Measurements from ENCODE around the gene DRC1. TPM values are rescaled to one million over a fixed set of nuclear protein-coding genes. Genes with fewer than 3 reads are reported as not detected.

DRC1 gene
- polyA plus RNA-seq, 1 donor from 2014 or later: 0.16 TPM

GRCh38 chr2:26421961-26422360 is 20.2 kb downstream of the DRC1 start:
- no peaks in the 10 kb centered on the region for H3K79me2 ChIP-seq (replicated peaks; ENCODE audit: insufficient read depth, low read length)
- no peaks in the 10 kb centered on the region for H3K9me2 ChIP-seq (ENCODE audit: insufficient read depth, low read length)
- no peaks in the 10 kb centered on the region for H3F3A ChIP-seq (ENCODE audit: insufficient read depth, low read length, poor library complexity, severe bottlenecking)
- no peaks in the 10 kb centered on the region for H3K9me3 ChIP-seq (ENCODE audit: low read length)
- H3K9ac ChIP-seq (ENCODE audit: low read length): no peak overlapping the region
- H3K4me3 ChIP-seq (ENCODE audit: low read length): no peak overlapping the region
- no peak overlapping the region for H2AFZ ChIP-seq (ENCODE audit: low read depth, low read length)
- H3K27ac ChIP-seq (ENCODE audit: low read length): no peak overlapping the region
- no peaks in the 10 kb centered on the region for H3K36me3 ChIP-seq (ENCODE audit: insufficient read depth, low read length)
- H4K20me1 ChIP-seq (ENCODE audit: insufficient read depth): no peaks in the 10 kb centered on the region
- H3K27me3 ChIP-seq (ENCODE audit: insufficient read depth, low read depth, low read length): no peaks in the 10 kb centered on the region
- H3K4me2 ChIP-seq (ENCODE audit: low read length): no peak overlapping the region
- TF ChIP-seq EP300 (conservative IDR thresholded peaks at IDR 0.05; ENCODE audit: poor library complexity, severe bottlenecking) (no peak), MXI1 (conservative IDR thresholded peaks at IDR 0.05; ENCODE audit: poor library complexity, severe bottlenecking) (no peak), EZH2 (IDR thresholded peaks at IDR 0.05; ENCODE audit: borderline replicate concordance, insufficient read depth, low read length, poor library complexity, severe bottlenecking) (no peak), TAF1 (IDR thresholded peaks at IDR 0.05; ENCODE audit: low read depth) (no peak), RAD21 (conservative IDR thresholded peaks at IDR 0.05) (no peak), POLR2AphosphoS5 (IDR thresholded peaks at IDR 0.05) (no peak), SMC3 (conservative IDR thresholded peaks at IDR 0.05; ENCODE audit: poor library complexity) (no peak)
- TF ChIP-seq, protein P1, sequence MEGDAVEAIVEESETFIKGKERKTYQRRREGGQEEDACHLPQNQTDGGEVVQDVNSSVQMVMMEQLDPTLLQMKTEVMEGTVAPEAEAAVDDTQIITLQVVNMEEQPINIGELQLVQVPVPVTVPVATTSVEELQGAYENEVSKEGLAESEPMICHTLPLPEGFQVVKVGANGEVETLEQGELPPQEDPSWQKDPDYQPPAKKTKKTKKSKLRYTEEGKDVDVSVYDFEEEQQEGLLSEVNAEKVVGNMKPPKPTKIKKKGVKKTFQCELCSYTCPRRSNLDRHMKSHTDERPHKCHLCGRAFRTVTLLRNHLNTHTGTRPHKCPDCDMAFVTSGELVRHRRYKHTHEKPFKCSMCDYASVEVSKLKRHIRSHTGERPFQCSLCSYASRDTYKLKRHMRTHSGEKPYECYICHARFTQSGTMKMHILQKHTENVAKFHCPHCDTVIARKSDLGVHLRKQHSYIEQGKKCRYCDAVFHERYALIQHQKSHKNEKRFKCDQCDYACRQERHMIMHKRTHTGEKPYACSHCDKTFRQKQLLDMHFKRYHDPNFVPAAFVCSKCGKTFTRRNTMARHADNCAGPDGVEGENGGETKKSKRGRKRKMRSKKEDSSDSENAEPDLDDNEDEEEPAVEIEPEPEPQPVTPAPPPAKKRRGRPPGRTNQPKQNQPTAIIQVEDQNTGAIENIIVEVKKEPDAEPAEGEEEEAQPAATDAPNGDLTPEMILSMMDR (IDR thresholded peaks at IDR 0.05; ENCODE audit: poor library complexity, severe bottlenecking): no peak
- TF ChIP-seq, protein P2, sequence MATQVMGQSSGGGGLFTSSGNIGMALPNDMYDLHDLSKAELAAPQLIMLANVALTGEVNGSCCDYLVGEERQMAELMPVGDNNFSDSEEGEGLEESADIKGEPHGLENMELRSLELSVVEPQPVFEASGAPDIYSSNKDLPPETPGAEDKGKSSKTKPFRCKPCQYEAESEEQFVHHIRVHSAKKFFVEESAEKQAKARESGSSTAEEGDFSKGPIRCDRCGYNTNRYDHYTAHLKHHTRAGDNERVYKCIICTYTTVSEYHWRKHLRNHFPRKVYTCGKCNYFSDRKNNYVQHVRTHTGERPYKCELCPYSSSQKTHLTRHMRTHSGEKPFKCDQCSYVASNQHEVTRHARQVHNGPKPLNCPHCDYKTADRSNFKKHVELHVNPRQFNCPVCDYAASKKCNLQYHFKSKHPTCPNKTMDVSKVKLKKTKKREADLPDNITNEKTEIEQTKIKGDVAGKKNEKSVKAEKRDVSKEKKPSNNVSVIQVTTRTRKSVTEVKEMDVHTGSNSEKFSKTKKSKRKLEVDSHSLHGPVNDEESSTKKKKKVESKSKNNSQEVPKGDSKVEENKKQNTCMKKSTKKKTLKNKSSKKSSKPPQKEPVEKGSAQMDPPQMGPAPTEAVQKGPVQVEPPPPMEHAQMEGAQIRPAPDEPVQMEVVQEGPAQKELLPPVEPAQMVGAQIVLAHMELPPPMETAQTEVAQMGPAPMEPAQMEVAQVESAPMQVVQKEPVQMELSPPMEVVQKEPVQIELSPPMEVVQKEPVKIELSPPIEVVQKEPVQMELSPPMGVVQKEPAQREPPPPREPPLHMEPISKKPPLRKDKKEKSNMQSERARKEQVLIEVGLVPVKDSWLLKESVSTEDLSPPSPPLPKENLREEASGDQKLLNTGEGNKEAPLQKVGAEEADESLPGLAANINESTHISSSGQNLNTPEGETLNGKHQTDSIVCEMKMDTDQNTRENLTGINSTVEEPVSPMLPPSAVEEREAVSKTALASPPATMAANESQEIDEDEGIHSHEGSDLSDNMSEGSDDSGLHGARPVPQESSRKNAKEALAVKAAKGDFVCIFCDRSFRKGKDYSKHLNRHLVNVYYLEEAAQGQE (IDR thresholded peaks at IDR 0.05; ENCODE audit: borderline replicate concordance): no peak

GRCh38 chr2:26422947-26423629 is 21.4 kb downstream of the DRC1 start:
- TF ChIP-seq POLR2AphosphoS5 (IDR thresholded peaks at IDR 0.05) (no peak), MXI1 (conservative IDR thresholded peaks at IDR 0.05; ENCODE audit: poor library complexity, severe bottlenecking) (no peak), TAF1 (IDR thresholded peaks at IDR 0.05; ENCODE audit: low read depth) (no peak), EZH2 (IDR thresholded peaks at IDR 0.05; ENCODE audit: borderline replicate concordance, insufficient read depth, low read length, poor library complexity, severe bottlenecking) (no peak), RAD21 (conservative IDR thresholded peaks at IDR 0.05) (no peak), SMC3 (conservative IDR thresholded peaks at IDR 0.05; ENCODE audit: poor library complexity) (no peak), EP300 (conservative IDR thresholded peaks at IDR 0.05; ENCODE audit: poor library complexity, severe bottlenecking) (no peak)
- TF ChIP-seq, protein P2 (IDR thresholded peaks at IDR 0.05; ENCODE audit: borderline replicate concordance): no peak
- TF ChIP-seq, protein P1 (IDR thresholded peaks at IDR 0.05; ENCODE audit: poor library complexity, severe bottlenecking): no peak
- no peaks in the 10 kb centered on the region for H3K79me2 ChIP-seq (replicated peaks; ENCODE audit: insufficient read depth, low read length)
- no peaks in the 10 kb centered on the region for H3K9me2 ChIP-seq (ENCODE audit: insufficient read depth, low read length)
- no peaks in the 10 kb centered on the region for H3K27me3 ChIP-seq (ENCODE audit: insufficient read depth, low read depth, low read length)
- H3K4me3 ChIP-seq (ENCODE audit: low read length): no peak overlapping the region
- no peaks in the 10 kb centered on the region for H3F3A ChIP-seq (ENCODE audit: insufficient read depth, low read length, poor library complexity, severe bottlenecking)
- no peaks in the 10 kb centered on the region for H3K9me3 ChIP-seq (ENCODE audit: low read length)
- no peaks in the 10 kb centered on the region for H3K36me3 ChIP-seq (ENCODE audit: insufficient read depth, low read length)
- no peak overlapping the region for H2AFZ ChIP-seq (ENCODE audit: low read depth, low read length)
- H3K4me2 ChIP-seq (ENCODE audit: low read length): no peak overlapping the region
- H3K27ac ChIP-seq (ENCODE audit: low read length): no peak overlapping the region
- H3K9ac ChIP-seq (ENCODE audit: low read length): no peak overlapping the region
- H4K20me1 ChIP-seq (ENCODE audit: insufficient read depth): no peaks in the 10 kb centered on the region

Data from neural cell (in vitro differentiated cells).